Measurements from ENCODE around the gene ACER3. TPM values are rescaled to one million over a fixed set of nuclear protein-coding genes. Genes with fewer than 3 reads are reported as not detected.

The ACER3 gene
- total and polyA plus RNA-seq, 8 donors = 2.0 to 13.2 (median 5.9) TPM

DNA sequence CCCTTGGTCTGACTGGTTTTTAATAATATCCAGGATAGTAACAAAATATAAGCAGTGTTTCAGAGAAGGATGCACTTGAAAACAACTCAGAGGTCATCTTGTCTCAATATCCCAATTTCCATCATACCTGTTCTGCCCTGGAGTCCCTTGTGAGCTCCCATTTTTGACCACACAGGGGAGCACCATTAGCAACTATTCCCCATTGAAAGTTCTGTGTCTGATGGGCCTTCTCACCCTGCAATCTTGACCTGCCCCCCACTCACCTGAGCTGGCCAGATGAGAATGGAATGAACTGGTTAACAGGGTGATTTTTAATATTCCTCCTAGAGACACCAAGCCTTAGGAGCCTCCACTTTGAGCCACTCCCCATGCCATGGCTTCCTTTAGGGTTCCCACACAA, 202.2 kb downstream of the ACER3 start:
- intact Hi-C loops (cut with DNase I) = no loop called here
- TF ChIP-seq, protein P1, sequence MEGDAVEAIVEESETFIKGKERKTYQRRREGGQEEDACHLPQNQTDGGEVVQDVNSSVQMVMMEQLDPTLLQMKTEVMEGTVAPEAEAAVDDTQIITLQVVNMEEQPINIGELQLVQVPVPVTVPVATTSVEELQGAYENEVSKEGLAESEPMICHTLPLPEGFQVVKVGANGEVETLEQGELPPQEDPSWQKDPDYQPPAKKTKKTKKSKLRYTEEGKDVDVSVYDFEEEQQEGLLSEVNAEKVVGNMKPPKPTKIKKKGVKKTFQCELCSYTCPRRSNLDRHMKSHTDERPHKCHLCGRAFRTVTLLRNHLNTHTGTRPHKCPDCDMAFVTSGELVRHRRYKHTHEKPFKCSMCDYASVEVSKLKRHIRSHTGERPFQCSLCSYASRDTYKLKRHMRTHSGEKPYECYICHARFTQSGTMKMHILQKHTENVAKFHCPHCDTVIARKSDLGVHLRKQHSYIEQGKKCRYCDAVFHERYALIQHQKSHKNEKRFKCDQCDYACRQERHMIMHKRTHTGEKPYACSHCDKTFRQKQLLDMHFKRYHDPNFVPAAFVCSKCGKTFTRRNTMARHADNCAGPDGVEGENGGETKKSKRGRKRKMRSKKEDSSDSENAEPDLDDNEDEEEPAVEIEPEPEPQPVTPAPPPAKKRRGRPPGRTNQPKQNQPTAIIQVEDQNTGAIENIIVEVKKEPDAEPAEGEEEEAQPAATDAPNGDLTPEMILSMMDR (IDR thresholded peaks at IDR 0.05) = no peak
- FAIRE-seq = no peak
- DNase-seq = no peak
- Histone ChIP-seq H3K27me3 (no peaks in the 10 kb centered on the region), H3K27ac (peak overlapping the region in 3 of 4 donors; percentile 16 to 63 (median 39)), H3K4me1 (peaks cover 0 to 22% (median 0%) of the 10 kb centered on the region in 3 donors), H3K36me3 (no peaks in the 10 kb centered on the region), H3K9me3 (no peaks in the 10 kb centered on the region), H3K4me3 (no peak overlapping the region)
- ATAC-seq = no peak

GRCh38 chr11:77063407-77063806, 202.7 kb downstream of the ACER3 start:
- H3K27me3 ChIP-seq = no peaks in the 10 kb centered on the region
- H3K9me3 ChIP-seq = no peaks in the 10 kb centered on the region
- 92 to 96% methylated on average over 1 of the region's 1 CpG for WGBS, 2 donors
- DNase-seq (no peak), ATAC-seq (no peak), FAIRE-seq (no peak)
- no peaks in the 10 kb centered on the region for H3K36me3 ChIP-seq
- TF ChIP-seq, protein P1 (IDR thresholded peaks at IDR 0.05) = no peak
- no peak overlapping the region for H3K4me3 ChIP-seq
- intact Hi-C loops (cut with DNase I) = no loop called here
- peaks cover 0 to 27% (median 0%) of the 10 kb centered on the region in 3 donors for H3K4me1 ChIP-seq
- H3K27ac ChIP-seq = peak overlapping the region in 3 of 4 donors; percentile 16 to 63 (median 39)

- H3K27ac ChIP-seq = peak overlapping the region in 2 of 4 donors; percentile 39 to 63
- TF ChIP-seq, protein P1 (IDR thresholded peaks at IDR 0.05) = no peak
- H3K36me3 ChIP-seq = no peaks in the 10 kb centered on the region
- intact Hi-C loops (cut with DNase I) = no loop called here
- DNase-seq (no peak), FAIRE-seq (no peak), ATAC-seq (no peak)
- no peaks in the 10 kb centered on the region for H3K9me3 ChIP-seq
- H3K4me3 ChIP-seq = no peak overlapping the region
- WGBS, 2 donors = 93 to 98% methylated on average over 4 of the region's 4 CpGs
- H3K4me1 ChIP-seq = peaks cover 0 to 27% (median 0%) of the 10 kb centered on the region in 3 donors
- H3K27me3 ChIP-seq = no peaks in the 10 kb centered on the region
These were observed 203.1 kb downstream of the ACER3 start for GRCh38 chr11:77063861-77064260.

- FAIRE-seq = no peak
These were observed 204.0 kb downstream of the ACER3 start for GRCh38 chr11:77064648-77065217.

GRCh38 chr11:77065878-77066228, 205.1 kb downstream of the ACER3 start:
- ATAC-seq (peak in 2 of 4 donors; percentile 1 to 19), FAIRE-seq (no peak), DNase-seq (peak in 1 of 6 donors; percentile 34)
- Histone ChIP-seq H3K27ac (peak overlapping the region; percentile 68 to 92 (median 78)), H3K4me3 (peak overlapping the region in 2 of 4 donors; percentile 64 to 79), H3K27me3 (no peaks in the 10 kb centered on the region), H3K9me3 (no peaks in the 10 kb centered on the region), H3K4me1 (peaks cover 0 to 23% (median 0%) of the 10 kb centered on the region in 3 donors), H3K36me3 (no peaks in the 10 kb centered on the region)
- TF ChIP-seq, protein P1 (IDR thresholded peaks at IDR 0.05) = no peak
- 57 to 65% methylated on average over 14 of the region's 14 CpGs for WGBS, 2 donors
- intact Hi-C loops (cut with DNase I) = no loop called here

More at GRCh38 chr11:77064648-77065217, 204.0 kb downstream of the ACER3 start:
- Histone ChIP-seq H3K27me3 (no peaks in the 10 kb centered on the region), H3K36me3 (no peaks in the 10 kb centered on the region), H3K4me3 (no peak overlapping the region), H3K4me1 (peaks cover 0 to 27% (median 0%) of the 10 kb centered on the region in 3 donors), H3K27ac (no peak overlapping the region), H3K9me3 (no peaks in the 10 kb centered on the region)
- ATAC-seq = no peak
- 91 to 94% methylated on average over 4 of the region's 4 CpGs for WGBS, 2 donors
- TF ChIP-seq, protein P1 (IDR thresholded peaks at IDR 0.05) = no peak
- DNase-seq = no peak
- intact Hi-C loops (cut with DNase I) = no loop called here
